ENCODE measurements around the gene SERGEF.

DNA sequence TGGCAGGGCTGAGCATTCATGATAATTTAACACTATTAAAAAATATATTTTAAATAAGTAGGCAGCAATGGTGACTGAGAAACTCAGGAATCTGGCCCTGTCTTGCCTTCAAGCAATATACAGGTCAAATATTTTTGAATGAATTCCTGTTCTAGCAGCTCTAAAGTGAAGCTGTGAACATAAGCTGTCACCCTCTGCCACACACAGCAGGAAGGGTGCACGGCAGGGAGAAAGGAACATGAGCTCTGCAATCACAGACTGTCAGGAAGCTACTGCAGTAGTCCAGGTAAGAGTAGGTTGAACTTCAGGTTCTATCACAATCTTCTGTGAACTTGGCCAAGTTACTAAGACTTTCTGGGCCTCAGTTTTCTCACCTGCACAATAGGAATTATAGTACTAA, 114.8 kb downstream of the SERGEF start:
- no peak for TF ChIP-seq CTCF (IDR thresholded peaks at IDR 0.05 in 8 of 11, conservative IDR thresholded peaks at IDR 0.05 in 3 of 11)
- no peak for TF ChIP-seq POLR2AphosphoS5 (IDR thresholded peaks at IDR 0.05)
- TF ChIP-seq POLR2A (IDR thresholded peaks at IDR 0.05): no peak

All from spleen (tissue), 7 donors.